ENCODE measurements around the gene NRSN2.

- TF ChIP-seq YY1 (IDR thresholded peaks at IDR 0.05; ENCODE audit: insufficient read depth, insufficient read length) = no peak
- TF ChIP-seq ZNF274 (IDR thresholded peaks at IDR 0.05; ENCODE audit: low read depth, low read length) = no peak
- no peak for TF ChIP-seq SUZ12 (IDR thresholded peaks at IDR 0.05; ENCODE audit: extremely low read depth, insufficient read depth, insufficient read length)
Measured at GRCh38 chr20:400454-401275, 53.8 kb downstream of the NRSN2 start.

Measured in NT2/D1 (cell line).